H54 (cell line): ENCODE data around the gene STOX2.
"Not testable (repeated sequence)": the region's sequence is repeated elsewhere in the genome, so short reads cannot be mapped to it uniquely, and the experiment has no call there.

ENCODE experiments used
- DNase-seq: peaks from one replicate; pipeline ENCODE4 v3.0.0; 2011; ENCODE audit warnings: low spot score, mixed read lengths; ENCODE audit not compliant: insufficient read length
- FAIRE-seq: peaks from 3 replicates; lab custom pipeline; 2011; peaks lifted over from hg19 to GRCh38; lab: Jason Lieb, UNC
- POLR2A ChIP-seq: IDR thresholded peaks from 2 replicates; pipeline ENCODE4 v1.6.1; 2011; ENCODE audit warnings: low read depth, mild to moderate bottlenecking, low read length

STOX2 gene

GRCh38 chr4:183935355-183936005, 30.4 kb downstream of the STOX2 start:
- no peak for TF ChIP-seq POLR2A
- DNase-seq: no peak
- FAIRE-seq: no peak

GRCh38 chr4:183936047-183936446, 30.9 kb downstream of the STOX2 start:
- DNase-seq: no peak
- no peak for TF ChIP-seq POLR2A
- FAIRE-seq: no peak

GRCh38 chr4:183936574-183937345, 31.7 kb downstream of the STOX2 start:
- TF ChIP-seq POLR2A: no peak
- DNase-seq: no peak
- FAIRE-seq: no peak

GRCh38 chr4:183940864-183941263, 35.8 kb downstream of the STOX2 start:
- no peak for FAIRE-seq
- DNase-seq: no peak
- TF ChIP-seq POLR2A: no peak

- no peak for DNase-seq
- FAIRE-seq: no peak
- no peak for TF ChIP-seq POLR2A
These were observed 36.9 kb downstream of the STOX2 start for GRCh38 chr4:183941964-183942363.

- TF ChIP-seq POLR2A: no peak
- FAIRE-seq: no peak
- no peak for DNase-seq
These were observed 40.6 kb downstream of the STOX2 start for GRCh38 chr4:183945741-183946140.

- no peak for TF ChIP-seq POLR2A
- FAIRE-seq (no peak), DNase-seq (no peak)
These were observed 45.4 kb downstream of the STOX2 start for GRCh38 chr4:183950536-183950935.

- not testable (repeated sequence) for DNase-seq, FAIRE-seq
These were observed 47.5 kb downstream of the STOX2 start for GRCh38 chr4:183952652-183953051.

GRCh38 chr4:183959319-183960045, 54.4 kb downstream of the STOX2 start:
- DNase-seq: no peak
- TF ChIP-seq POLR2A: no peak
- FAIRE-seq: no peak

GRCh38 chr4:183960046-183960420, 54.9 kb downstream of the STOX2 start:
- peak; percentile 41 for DNase-seq
- TF ChIP-seq POLR2A: no peak
- peak; percentile 61 for FAIRE-seq

- FAIRE-seq (no peak), DNase-seq (no peak)
- TF ChIP-seq POLR2A: no peak
These were observed 55.9 kb downstream of the STOX2 start for GRCh38 chr4:183960962-183961541.

- DNase-seq (no peak), FAIRE-seq (no peak)
- no peak for TF ChIP-seq POLR2A
These were observed 56.7 kb downstream of the STOX2 start for GRCh38 chr4:183961795-183962194.

- TF ChIP-seq POLR2A: no peak
- no peak for FAIRE-seq
These were observed 57.3 kb downstream of the STOX2 start for GRCh38 chr4:183962419-183962818.

GRCh38 chr4:183966371-183966770, 61.3 kb downstream of the STOX2 start:
- DNase-seq (no peak), FAIRE-seq (no peak)
- no peak for TF ChIP-seq POLR2A

More at GRCh38 chr4:183962419-183962818, 57.3 kb downstream of the STOX2 start:
- DNase-seq: no peak

GRCh38 chr4:183967266-183967665, 62.2 kb downstream of the STOX2 start:
- no peak for TF ChIP-seq POLR2A
- FAIRE-seq: no peak
- DNase-seq: no peak
